GM10266 (cell line): ENCODE results near the gene DLGAP4.

Experiments used
- DNase-seq: peaks from one replicate; pipeline ENCODE4 v3.0.0; 2012; ENCODE audit errors: extremely low spot score
- CTCF ChIP-seq: IDR thresholded peaks from 2 replicates; pipeline ENCODE4 v1.5.1; 2012; ENCODE audit warnings: mild to moderate bottlenecking, low read depth; ENCODE audit not compliant: control insufficient read depth, insufficient read depth; ENCODE audit errors: missing control alignments

DLGAP4 gene

GRCh38 chr20:36315545-36316351 lies 9.6 kb downstream of the DLGAP4 start:
- DNase-seq = no peak
- no peak for TF ChIP-seq CTCF

GRCh38 chr20:36317675-36318074 lies 11.5 kb downstream of the DLGAP4 start:
- TF ChIP-seq CTCF = no peak
- no peak for DNase-seq

- no peak for DNase-seq
- no peak for TF ChIP-seq CTCF
Observed at GRCh38 chr20:36318166-36318565, 12.0 kb downstream of the DLGAP4 start.

- DNase-seq = no peak
- no peak for TF ChIP-seq CTCF
Observed at GRCh38 chr20:36319356-36320260, 13.5 kb downstream of the DLGAP4 start.

- DNase-seq = no peak
- no peak for TF ChIP-seq CTCF
Observed at GRCh38 chr20:36320261-36320897, 14.2 kb downstream of the DLGAP4 start.

- no peak for DNase-seq
- no peak for TF ChIP-seq CTCF
Observed at GRCh38 chr20:36320898-36321695, 15.0 kb downstream of the DLGAP4 start.
